Common myeloid progenitor, CD34-positive (primary cell): ENCODE measurements around the gene ERC2.

Experiments
- CTCF ChIA-PET: fragments of 350-600 bp; sonication (Branson Sonifier 250); formaldehyde crosslinking; loops from one replicate; lab custom pipeline; 2021; ENCODE audit warnings: antibody characterized with exemption; lab: Charles Lee
- POLR2A ChIA-PET: fragments of 350-600 bp; sonication (Branson Sonifier 250); formaldehyde crosslinking; loops from one replicate; lab custom pipeline; 2021; ENCODE audit warnings: antibody characterized with exemption; lab: Charles Lee
- DNase-seq, 3 donors: peaks; one replicate each; pipeline versions ENCODE4 v3.0.0 to v3.0.0-alpha.2; 2013
- H3K27ac ChIP-seq, 2 experiments: 1 replicate in 1 of 2; 2 replicates in 1 of 2; pipeline ENCODE4 v1.7.0; 2013; ENCODE audit warnings: inconsistent platforms in 2 of 2, low read length in 2 of 2, mild to moderate bottlenecking in 2 of 2, low read depth in 1 of 2, moderate library complexity in 1 of 2; ENCODE audit not compliant: severe bottlenecking in 2 of 2, insufficient read depth in 1 of 2, poor library complexity in 1 of 2
- H3K27me3 ChIP-seq, 5 experiments: replicated peaks in 2 of 5; 1 replicate in 3 of 5; 2 replicates in 2 of 5; pipeline versions ENCODE4 v1.6.1 to v1.7.0; 2013; ENCODE audit warnings: low read length in 4 of 5, mild to moderate bottlenecking in 2 of 5, moderate library complexity in 2 of 5, inconsistent platforms in 1 of 5; ENCODE audit not compliant: insufficient read depth in 5 of 5, control insufficient read depth in 4 of 5
- H3K36me3 ChIP-seq, 4 experiments: 1 replicate in 2 of 4; 2 replicates in 2 of 4; pipeline versions ENCODE4 v1.6.1 to v1.7.0; 2013; ENCODE audit warnings: low read length in 3 of 4, control low read depth in 1 of 4, mild to moderate bottlenecking in 1 of 4; ENCODE audit not compliant: control insufficient read depth in 4 of 4, insufficient read depth in 4 of 4
- H3K4me1 ChIP-seq, 4 experiments: 1 replicate in 3 of 4; 2 replicates in 1 of 4; pipeline versions ENCODE4 v1.6.1 to v1.7.1; 2013; ENCODE audit warnings: low read length in 3 of 4, mild to moderate bottlenecking in 3 of 4, control low read depth in 1 of 4, inconsistent platforms in 1 of 4, moderate library complexity in 1 of 4; ENCODE audit not compliant: control insufficient read depth in 4 of 4, insufficient read depth in 4 of 4; ENCODE audit errors: control extremely low read depth in 1 of 4
- H3K4me3 ChIP-seq, 7 experiments: 1 replicate in 4 of 7; 2 replicates in 3 of 7; pipeline versions ENCODE4 v1.5.1 to v1.7.0; 2013; ENCODE audit warnings: mild to moderate bottlenecking in 7 of 7, low read length in 6 of 7, moderate library complexity in 6 of 7, inconsistent platforms in 2 of 7, low read depth in 2 of 7, control low read depth in 1 of 7; ENCODE audit not compliant: insufficient read depth in 4 of 7, control insufficient read depth in 1 of 7; ENCODE audit errors: extremely low read depth in 1 of 7
- H3K9me3 ChIP-seq, 5 experiments: 1 replicate in 4 of 5; 2 replicates in 1 of 5; pipeline versions ENCODE4 v1.6.1 to v1.7.1; 2013; ENCODE audit warnings: low read length in 4 of 5, mild to moderate bottlenecking in 2 of 5, inconsistent platforms in 1 of 5, low read depth in 1 of 5, moderate library complexity in 1 of 5; ENCODE audit not compliant: control insufficient read depth in 4 of 5, insufficient read depth in 2 of 5; ENCODE audit errors: control extremely low read depth in 1 of 5
- WGBS: methylation state at CpG from one replicate; pipeline ENCODE4 v1.1.5; 2013; ENCODE audit not compliant: insufficient coverage; 5-methylcytosine and 5-hydroxymethylcytosine counted together

Gene ERC2

GRCh38 chr3:55969634-55970033 is 498.6 kb downstream of the ERC2 start:
- WGBS, result 100% methylated on average over 1 of the region's 2 CpGs
- POLR2A ChIA-PET, result interaction anchor here (0.6 kb wide), 1 partner anchor 51 kb away, joined by 5 read pairs; no protein-coding TSS in a partner anchor
- CTCF ChIA-PET, result no interaction called here
- Histone ChIP-seq H3K27me3 (no peaks in the 10 kb centered on the region), H3K4me1 (no peaks in the 10 kb centered on the region), H3K36me3 (no peaks in the 10 kb centered on the region), H3K4me3 (no peak overlapping the region), H3K27ac (no peak overlapping the region), H3K9me3 (no peaks in the 10 kb centered on the region)
- DNase-seq, result no peak

- no peaks in the 10 kb centered on the region for H3K9me3 ChIP-seq
- no peaks in the 10 kb centered on the region for H3K4me1 ChIP-seq
- WGBS, result 83% methylated on average over 2 of the region's 6 CpGs
- POLR2A ChIA-PET, result no interaction called here
- CTCF ChIA-PET, result no interaction called here
- no peak overlapping the region for H3K4me3 ChIP-seq
- no peak for DNase-seq
- H3K27me3 ChIP-seq, result no peaks in the 10 kb centered on the region
- no peak overlapping the region for H3K27ac ChIP-seq
- H3K36me3 ChIP-seq, result no peaks in the 10 kb centered on the region
These were observed 499.9 kb downstream of the ERC2 start for GRCh38 chr3:55968331-55968730.

GRCh38 chr3:55966566-55966965 is 501.7 kb downstream of the ERC2 start:
- ChIA-PET CTCF (no interaction called here), POLR2A (no interaction called here)
- no peaks in the 10 kb centered on the region for H3K27me3 ChIP-seq
- 71% methylated on average over 1 of the region's 1 CpG for WGBS
- no peaks in the 10 kb centered on the region for H3K36me3 ChIP-seq
- no peak for DNase-seq
- H3K4me3 ChIP-seq, result no peak overlapping the region
- no peaks in the 10 kb centered on the region for H3K9me3 ChIP-seq
- H3K4me1 ChIP-seq, result no peaks in the 10 kb centered on the region
- no peak overlapping the region for H3K27ac ChIP-seq

GRCh38 chr3:55965776-55966175 is 502.5 kb downstream of the ERC2 start:
- 80% methylated on average over 3 of the region's 5 CpGs for WGBS
- POLR2A ChIA-PET, result no interaction called here
- no peaks in the 10 kb centered on the region for H3K9me3 ChIP-seq
- no peaks in the 10 kb centered on the region for H3K4me1 ChIP-seq
- H3K36me3 ChIP-seq, result no peaks in the 10 kb centered on the region
- CTCF ChIA-PET, result no interaction called here
- DNase-seq, result no peak
- no peak overlapping the region for H3K27ac ChIP-seq
- no peak overlapping the region for H3K4me3 ChIP-seq
- H3K27me3 ChIP-seq, result no peaks in the 10 kb centered on the region

- DNase-seq, result no peak
- Histone ChIP-seq H3K27me3 (no peaks in the 10 kb centered on the region), H3K4me3 (no peak overlapping the region), H3K36me3 (no peaks in the 10 kb centered on the region), H3K4me1 (no peaks in the 10 kb centered on the region), H3K9me3 (no peaks in the 10 kb centered on the region), H3K27ac (no peak overlapping the region)
- WGBS, result 100% methylated on average over 2 of the region's 2 CpGs
- ChIA-PET CTCF (no interaction called here), POLR2A (no interaction called here)
These were observed 503.7 kb downstream of the ERC2 start for GRCh38 chr3:55964491-55964985.

- Histone ChIP-seq H3K27me3 (no peaks in the 10 kb centered on the region), H3K9me3 (no peaks in the 10 kb centered on the region), H3K4me3 (no peak overlapping the region), H3K4me1 (no peaks in the 10 kb centered on the region), H3K27ac (no peak overlapping the region), H3K36me3 (no peaks in the 10 kb centered on the region)
- WGBS, result 85% methylated on average over 4 of the region's 6 CpGs
- CTCF ChIA-PET, result no interaction called here
- POLR2A ChIA-PET, result no interaction called here
- no peak for DNase-seq
These were observed 504.7 kb downstream of the ERC2 start for GRCh38 chr3:55963601-55964000.

- no peak overlapping the region for H3K4me3 ChIP-seq
- ChIA-PET CTCF (no interaction called here), POLR2A (no interaction called here)
- no peaks in the 10 kb centered on the region for H3K36me3 ChIP-seq
- H3K4me1 ChIP-seq, result no peaks in the 10 kb centered on the region
- DNase-seq, result no peak
- 88% methylated on average over 5 of the region's 7 CpGs for WGBS
- H3K9me3 ChIP-seq, result no peaks in the 10 kb centered on the region
- H3K27me3 ChIP-seq, result no peaks in the 10 kb centered on the region
- no peak overlapping the region for H3K27ac ChIP-seq
These were observed 508.7 kb downstream of the ERC2 start for GRCh38 chr3:55959471-55960080.
